NCI-H748 (cell line): ENCODE measurements around the gene TECRL.

Experiments used
- DNase-seq: peaks from one replicate; lab custom pipeline; 2025; ENCODE audit not compliant: unreplicated experiment; lab: John Stamatoyannopoulos, UW

The TECRL gene

GRCh38 chr4:64330143-64330542, 79.1 kb downstream of the TECRL start:
- DNase-seq = no peak

- no peak for DNase-seq
Observed at GRCh38 chr4:64327237-64327636, 82.0 kb downstream of the TECRL start.

GRCh38 chr4:64326507-64326906, 82.7 kb downstream of the TECRL start:
- no peak for DNase-seq

- no peak for DNase-seq
Observed at GRCh38 chr4:64306255-64306565, 103.0 kb downstream of the TECRL start.

GRCh38 chr4:64305565-64306254, 103.5 kb downstream of the TECRL start:
- DNase-seq = no peak

- DNase-seq = no peak
Observed at GRCh38 chr4:64272432-64272831, 136.8 kb downstream of the TECRL start.

GRCh38 chr4:64271601-64272081, 137.6 kb downstream of the TECRL start:
- no peak for DNase-seq

- DNase-seq = no peak
Observed at GRCh38 chr4:64266669-64267068, 142.6 kb downstream of the TECRL start.

GRCh38 chr4:64266263-64266662, 143.0 kb downstream of the TECRL start:
- DNase-seq = no peak

- no peak for DNase-seq
Observed at GRCh38 chr4:64251781-64252180, 157.5 kb downstream of the TECRL start.

GRCh38 chr4:64250488-64250887, 158.8 kb downstream of the TECRL start:
- DNase-seq = no peak

- no peak for DNase-seq
Observed at GRCh38 chr4:64250061-64250460, 159.2 kb downstream of the TECRL start.

GRCh38 chr4:64248186-64248585, 161.1 kb downstream of the TECRL start:
- DNase-seq = no peak

- peak; percentile 21 for DNase-seq
Observed at GRCh38 chr4:64230709-64231310, 178.4 kb downstream of the TECRL start.
